ENCODE data around the gene HES4.

Gene HES4

DNA sequence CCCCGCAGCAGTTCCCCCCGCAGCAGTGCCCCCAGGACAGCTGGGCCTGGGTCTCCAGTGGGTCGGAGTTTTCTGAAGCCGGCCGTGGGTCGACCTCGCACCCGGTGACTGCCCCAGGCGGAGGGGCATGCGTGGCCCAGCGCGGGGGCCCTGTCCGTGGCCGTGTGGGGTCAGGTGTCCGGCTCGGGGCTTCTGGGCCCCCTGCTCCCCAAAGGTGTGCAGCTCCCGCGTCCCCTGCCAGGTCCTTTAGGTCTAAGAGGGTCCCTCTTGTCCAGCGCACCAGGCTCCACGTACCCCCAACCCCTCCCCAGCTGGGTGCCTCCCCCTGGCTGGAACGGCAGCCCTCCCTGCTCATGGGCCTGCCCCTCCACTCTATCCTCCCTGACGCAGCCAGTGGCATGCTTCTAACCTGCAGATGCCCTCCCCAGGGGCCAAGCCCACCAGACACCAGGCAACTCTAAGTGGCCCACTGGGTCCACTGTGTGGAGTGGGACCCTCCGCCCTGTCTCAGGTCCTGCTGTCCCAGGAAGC lies 5.9 kb upstream of the HES4 start:
- Histone ChIP-seq H3K9ac (ENCODE audit: low read length) (no peak overlapping the region), H3K4me2 (ENCODE audit: low read length) (no peak overlapping the region), H3K4me3 (ENCODE audit: low read depth, low read length, poor library complexity, severe bottlenecking) (no peak overlapping the region), H3K9me3 (ENCODE audit: low read length) (no peaks in the 10 kb centered on the region), H3K27ac (ENCODE audit: low read depth, low read length, poor library complexity, severe bottlenecking) (no peak overlapping the region), H3K9me2 (ENCODE audit: low read depth, low read length) (no peaks in the 10 kb centered on the region), H3F3A (ENCODE audit: insufficient read depth, low read length) (no peaks in the 10 kb centered on the region), H2AFZ (ENCODE audit: low read length) (no peak overlapping the region), H4K20me1 (ENCODE audit: insufficient read depth, low read length) (no peaks in the 10 kb centered on the region), H3K4me1 (ENCODE audit: insufficient read depth, low read length, severe bottlenecking) (no peaks in the 10 kb centered on the region), H3K79me2 (ENCODE audit: insufficient read depth, low read length) (no peaks in the 10 kb centered on the region), H3K36me3 (ENCODE audit: insufficient read depth, low read length) (no peaks in the 10 kb centered on the region), H3K27me3 (ENCODE audit: insufficient read depth, low read length) (peaks cover 16% of the 10 kb centered on the region; the same call in 1 of the 2 replicates)
- TF ChIP-seq EZH2 (IDR thresholded peaks at IDR 0.05; ENCODE audit: borderline replicate concordance, low read length), result no peak
- TF ChIP-seq, protein P1, sequence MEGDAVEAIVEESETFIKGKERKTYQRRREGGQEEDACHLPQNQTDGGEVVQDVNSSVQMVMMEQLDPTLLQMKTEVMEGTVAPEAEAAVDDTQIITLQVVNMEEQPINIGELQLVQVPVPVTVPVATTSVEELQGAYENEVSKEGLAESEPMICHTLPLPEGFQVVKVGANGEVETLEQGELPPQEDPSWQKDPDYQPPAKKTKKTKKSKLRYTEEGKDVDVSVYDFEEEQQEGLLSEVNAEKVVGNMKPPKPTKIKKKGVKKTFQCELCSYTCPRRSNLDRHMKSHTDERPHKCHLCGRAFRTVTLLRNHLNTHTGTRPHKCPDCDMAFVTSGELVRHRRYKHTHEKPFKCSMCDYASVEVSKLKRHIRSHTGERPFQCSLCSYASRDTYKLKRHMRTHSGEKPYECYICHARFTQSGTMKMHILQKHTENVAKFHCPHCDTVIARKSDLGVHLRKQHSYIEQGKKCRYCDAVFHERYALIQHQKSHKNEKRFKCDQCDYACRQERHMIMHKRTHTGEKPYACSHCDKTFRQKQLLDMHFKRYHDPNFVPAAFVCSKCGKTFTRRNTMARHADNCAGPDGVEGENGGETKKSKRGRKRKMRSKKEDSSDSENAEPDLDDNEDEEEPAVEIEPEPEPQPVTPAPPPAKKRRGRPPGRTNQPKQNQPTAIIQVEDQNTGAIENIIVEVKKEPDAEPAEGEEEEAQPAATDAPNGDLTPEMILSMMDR (IDR thresholded peaks at IDR 0.05; ENCODE audit: low read length), result no peak

DNA sequence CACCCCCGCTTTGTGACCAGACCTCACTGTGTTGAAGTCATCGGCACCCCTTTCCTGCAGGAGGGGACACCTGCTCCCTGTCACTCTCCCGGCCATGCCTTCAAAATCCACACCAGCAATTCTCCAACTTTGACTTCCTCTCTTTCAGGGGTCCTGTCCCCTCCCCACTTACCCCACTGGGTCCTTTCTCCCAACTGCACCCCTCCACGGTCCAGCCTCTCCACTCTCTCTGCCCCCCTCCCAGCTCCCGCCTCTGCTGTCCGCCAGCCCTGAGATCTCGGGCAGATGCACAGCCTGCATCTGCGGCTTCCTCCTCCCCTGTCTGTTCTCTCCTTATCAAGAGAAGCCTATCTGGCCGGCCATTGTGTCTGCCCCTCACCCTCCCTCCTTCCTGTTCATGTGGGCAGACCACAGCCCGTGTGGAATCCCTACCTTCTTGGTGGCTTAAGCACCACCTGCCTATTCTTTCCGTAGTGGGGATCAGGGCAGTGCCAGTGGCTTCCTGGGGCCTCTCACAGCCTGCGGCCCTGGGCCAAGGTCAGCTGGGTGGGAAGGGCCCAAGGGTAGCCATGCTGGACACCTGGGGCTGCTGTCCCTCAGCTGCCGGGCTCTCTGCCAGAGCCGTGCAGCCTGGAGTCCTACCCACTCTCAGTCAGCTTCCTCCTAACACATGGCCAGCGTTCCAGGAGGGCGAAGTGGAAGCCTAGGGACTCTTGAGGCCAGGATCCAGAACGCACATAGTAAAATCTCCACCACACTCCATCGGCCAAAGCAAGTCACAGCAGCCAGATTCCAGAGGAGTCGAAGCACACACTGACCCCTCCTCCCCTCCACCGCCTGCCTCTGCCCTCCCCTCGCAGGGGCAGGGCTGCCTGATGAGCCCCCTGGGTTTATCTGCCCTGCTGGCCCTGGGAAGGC lies 5.1 kb upstream of the HES4 start:
- H3K4me1 ChIP-seq (ENCODE audit: insufficient read depth, low read length, severe bottlenecking), result no peaks in the 10 kb centered on the region
- H3K27ac ChIP-seq (ENCODE audit: low read depth, low read length, poor library complexity, severe bottlenecking), result no peak overlapping the region
- H3K9ac ChIP-seq (ENCODE audit: low read length), result no peak overlapping the region
- H3K9me3 ChIP-seq (ENCODE audit: low read length), result no peaks in the 10 kb centered on the region
- H3F3A ChIP-seq (ENCODE audit: insufficient read depth, low read length), result no peaks in the 10 kb centered on the region
- no peak overlapping the region for H3K4me3 ChIP-seq (ENCODE audit: low read depth, low read length, poor library complexity, severe bottlenecking)
- no peaks in the 10 kb centered on the region for H3K9me2 ChIP-seq (ENCODE audit: low read depth, low read length)
- H4K20me1 ChIP-seq (ENCODE audit: insufficient read depth, low read length), result no peaks in the 10 kb centered on the region
- H2AFZ ChIP-seq (ENCODE audit: low read length), result no peak overlapping the region
- H3K79me2 ChIP-seq (ENCODE audit: insufficient read depth, low read length), result no peaks in the 10 kb centered on the region
- peaks cover 16% of the 10 kb centered on the region; the same call in 1 of the 2 replicates for H3K27me3 ChIP-seq (ENCODE audit: insufficient read depth, low read length)
- H3K4me2 ChIP-seq (ENCODE audit: low read length), result no peak overlapping the region
- no peak for TF ChIP-seq EZH2 (IDR thresholded peaks at IDR 0.05; ENCODE audit: borderline replicate concordance, low read length)
- TF ChIP-seq, protein P1 (IDR thresholded peaks at IDR 0.05; ENCODE audit: low read length), result no peak
- no peaks in the 10 kb centered on the region for H3K36me3 ChIP-seq (ENCODE audit: insufficient read depth, low read length)

DNA sequence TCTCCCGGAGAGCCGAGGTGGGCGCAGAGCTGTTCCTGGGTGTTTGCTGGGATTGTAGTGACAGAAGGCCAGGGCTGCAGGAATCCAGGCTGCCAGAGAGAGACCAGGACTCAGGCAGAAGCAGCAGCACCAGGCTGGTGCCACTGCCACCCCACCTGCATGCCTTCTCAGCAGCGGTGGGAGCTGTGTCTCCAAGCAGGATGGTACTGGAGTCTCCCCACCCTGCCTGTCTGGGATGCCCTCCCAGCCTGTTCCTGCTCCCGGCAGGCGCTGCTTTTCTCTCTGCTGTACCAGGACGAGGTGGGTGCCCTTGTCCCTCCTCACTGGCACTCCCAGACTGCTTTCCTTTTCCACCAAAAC lies 4.5 kb upstream of the HES4 start:
- Histone ChIP-seq H3K9ac (ENCODE audit: low read length) (no peak overlapping the region), H3K9me3 (ENCODE audit: low read length) (no peaks in the 10 kb centered on the region), H3F3A (ENCODE audit: insufficient read depth, low read length) (no peaks in the 10 kb centered on the region), H3K27me3 (ENCODE audit: insufficient read depth, low read length) (peaks cover 16% of the 10 kb centered on the region; the same call in 1 of the 2 replicates), H2AFZ (ENCODE audit: low read length) (no peak overlapping the region), H3K27ac (ENCODE audit: low read depth, low read length, poor library complexity, severe bottlenecking) (no peak overlapping the region), H3K4me3 (ENCODE audit: low read depth, low read length, poor library complexity, severe bottlenecking) (no peak overlapping the region), H3K36me3 (ENCODE audit: insufficient read depth, low read length) (no peaks in the 10 kb centered on the region), H3K79me2 (ENCODE audit: insufficient read depth, low read length) (no peaks in the 10 kb centered on the region), H3K4me1 (ENCODE audit: insufficient read depth, low read length, severe bottlenecking) (no peaks in the 10 kb centered on the region), H3K4me2 (ENCODE audit: low read length) (no peak overlapping the region), H3K9me2 (ENCODE audit: low read depth, low read length) (no peaks in the 10 kb centered on the region), H4K20me1 (ENCODE audit: insufficient read depth, low read length) (no peaks in the 10 kb centered on the region)
- no peak for TF ChIP-seq EZH2 (IDR thresholded peaks at IDR 0.05; ENCODE audit: borderline replicate concordance, low read length)
- TF ChIP-seq, protein P1 (IDR thresholded peaks at IDR 0.05; ENCODE audit: low read length), result no peak

All from OCI-LY1 (cell line).